Liver (tissue), 9 donors: ENCODE data around the gene IL5RA. TPM values are rescaled to one million over a fixed set of nuclear protein-coding genes. Genes with fewer than 3 reads are reported as not detected.

Experiments
- DNase-seq: peaks from one replicate; pipeline ENCODE4 v3.0.0-alpha.2; 2017; ENCODE audit warnings: low spot score
- H3K27ac ChIP-seq, 2 donors: one replicate each; pipeline ENCODE4 v1.7.0; 2013; ENCODE audit warnings: inconsistent platforms in 2 of 2, low read length in 2 of 2, control low read depth in 1 of 2, low read depth in 1 of 2, mild to moderate bottlenecking in 1 of 2
- H3K27me3 ChIP-seq, 4 donors: one replicate each; pipeline versions ENCODE4 v1.6.1 to v1.7.0; 2013; ENCODE audit warnings: low read length in 3 of 4, inconsistent platforms in 1 of 4, mild to moderate bottlenecking in 1 of 4, moderate library complexity in 1 of 4; ENCODE audit not compliant: control insufficient read depth in 4 of 4, insufficient read depth in 4 of 4
- H3K36me3 ChIP-seq, 4 donors: one replicate each; pipeline versions ENCODE4 v1.6.1 to v1.7.0; 2013; ENCODE audit warnings: low read length in 3 of 4, mild to moderate bottlenecking in 3 of 4, low read depth in 1 of 4, moderate library complexity in 1 of 4; ENCODE audit not compliant: control insufficient read depth in 4 of 4, insufficient read depth in 3 of 4
- H3K4me1 ChIP-seq, 4 donors: one replicate each; pipeline versions ENCODE4 v1.6.1 to v1.7.0; 2013; ENCODE audit warnings: low read length in 3 of 4, mild to moderate bottlenecking in 3 of 4, moderate library complexity in 1 of 4; ENCODE audit not compliant: control insufficient read depth in 4 of 4, insufficient read depth in 4 of 4
- H3K4me3 ChIP-seq, 3 donors: one replicate each; pipeline versions ENCODE4 v1.6.1 to v1.7.0; 2013; ENCODE audit warnings: low read length in 3 of 3, control low read depth in 1 of 3, low read depth in 1 of 3, mild to moderate bottlenecking in 1 of 3
- H3K9ac ChIP-seq, 2 donors: one replicate each; pipeline ENCODE4 v1.7.0; 2013; ENCODE audit warnings: low read length in 2 of 2, mild to moderate bottlenecking in 2 of 2, moderate library complexity in 2 of 2, control low read depth in 1 of 2, low read depth in 1 of 2
- H3K9me3 ChIP-seq, 4 donors: one replicate each; pipeline versions ENCODE4 v1.6.1 to v1.7.0; 2013; ENCODE audit warnings: low read length in 3 of 4; ENCODE audit not compliant: control insufficient read depth in 4 of 4
- FOXA1 ChIP-seq: IDR thresholded peaks from 2 replicates; pipeline ENCODE4 v1.6.1; 2016; ENCODE audit warnings: antibody characterized with exemption
- GABPA ChIP-seq, 2 donors: IDR thresholded peaks in 1 of 2; conservative IDR thresholded peaks in 1 of 2; 2 replicates each; pipeline ENCODE4 v1.6.1; 2016; ENCODE audit warnings: antibody characterized with exemption in 2 of 2, mild to moderate bottlenecking in 1 of 2, moderate library complexity in 1 of 2
- HNF4A ChIP-seq, 2 donors: conservative IDR thresholded peaks; 2 replicates each; pipeline ENCODE4 v1.6.1; 2016; ENCODE audit warnings: antibody characterized with exemption in 2 of 2, mild to moderate bottlenecking in 2 of 2
- HNF4G ChIP-seq: IDR thresholded peaks from 2 replicates; pipeline ENCODE4 v1.6.1; 2016; ENCODE audit warnings: antibody characterized with exemption
- JUND ChIP-seq, 2 donors: IDR thresholded peaks; 2 replicates each; pipeline ENCODE4 v1.6.1; 2016; ENCODE audit warnings: antibody characterized with exemption in 2 of 2
- RAD21 ChIP-seq, 2 donors: IDR thresholded peaks; 2 replicates each; pipeline ENCODE4 v1.6.1; 2016; ENCODE audit warnings: antibody characterized with exemption in 2 of 2, mild to moderate bottlenecking in 2 of 2
- RXRA ChIP-seq, 2 donors: IDR thresholded peaks; 2 replicates each; pipeline ENCODE4 v1.6.1; 2017 to 2018; ENCODE audit warnings: antibody characterized with exemption in 2 of 2, mild to moderate bottlenecking in 1 of 2
- SP1 ChIP-seq: IDR thresholded peaks from 2 replicates; pipeline ENCODE4 v1.6.1; 2018; ENCODE audit warnings: antibody characterized with exemption, mild to moderate bottlenecking
- TAF1 ChIP-seq: conservative IDR thresholded peaks from 2 replicates; pipeline ENCODE4 v1.6.1; 2016; ENCODE audit warnings: antibody characterized with exemption, mild to moderate bottlenecking
- YY1 ChIP-seq: IDR thresholded peaks from 2 replicates; pipeline ENCODE4 v1.6.1; 2016; ENCODE audit warnings: antibody characterized with exemption, mild to moderate bottlenecking
- WGBS: extraction: QIAGEN DNeasy Blood & Tissue Kit; methylation state at CpG from one replicate; pipeline ENCODE4 v1.1.7; 2013; 5-methylcytosine and 5-hydroxymethylcytosine counted together
- polyA plus RNA-seq, 2 donors: library from polyadenylated mRNA; stranded (reverse) in 1 of 2; unstranded in 1 of 2; fragments of 200-250 nt in 1 of 2; fragments of >200 nt in 1 of 2; fragmentation: Nextera tagmentation in 1 of 2; extraction: Ambion mirVana in 1 of 2; gene quantifications; one replicate each; pipeline versions ENCODE4 v1.2.1 to v1.2.3, GENCODE V29; 2013 to 2015
- total RNA-seq, 2 donors: library from RNA; depleted of rRNA; stranded (reverse); fragments of >200 nt; gene quantifications; one replicate each; pipeline ENCODE4 v1.2.3, GENCODE V29; 2014
- TF ChIP-seq, protein P1 (sequence below): IDR thresholded peaks from 2 replicates; pipeline ENCODE4 v1.6.1; 2016; ENCODE audit warnings: antibody characterized with exemption
- TF ChIP-seq, protein P2 (sequence below): fragments of 150-350 bp; IDR thresholded peaks from 2 replicates; pipeline ENCODE4 v1.5.1; 2017; ENCODE audit warnings: improper control_type of control experiment, low read depth, low read length; ENCODE audit not compliant: missing input control
- TF ChIP-seq, protein P3 (sequence below): IDR thresholded peaks from 2 replicates; pipeline ENCODE4 v1.6.1; 2016; ENCODE audit warnings: antibody characterized with exemption, mild to moderate bottlenecking
- TF ChIP-seq, protein P4 (sequence below): IDR thresholded peaks from 2 replicates; pipeline ENCODE4 v1.6.1; 2016; ENCODE audit warnings: antibody characterized with exemption
- donor health status: healthy.
- donor health status: healthy.
- donor health status: healthy.
- donor health status: healthy.
- donor health status: healthy.

IL5RA gene
- total and polyA plus RNA-seq, 4 donors, result 0.02 to 0.56 (median 0.08) TPM; not detected in 1

DNA sequence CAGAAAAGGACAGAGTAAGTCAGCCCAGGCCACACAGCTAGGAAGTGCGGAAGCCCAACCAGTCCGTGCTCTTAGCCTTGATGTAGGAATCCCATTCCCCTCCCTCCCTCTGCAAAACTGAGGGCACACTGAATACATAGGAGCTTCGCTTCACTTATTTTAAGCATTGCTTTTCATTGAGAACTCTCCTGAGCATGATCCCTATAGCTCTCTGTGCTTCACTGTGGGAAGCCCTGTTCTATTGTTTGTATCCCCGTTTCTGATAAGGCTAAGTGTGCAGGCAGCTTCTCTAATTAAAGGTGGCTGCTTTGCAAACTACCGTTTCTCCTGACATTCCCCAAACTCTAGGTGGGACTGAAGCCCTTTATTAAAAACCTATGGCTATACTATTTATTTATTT is 29.9 kb downstream of the IL5RA start:
- WGBS, result 48% methylated on average over 5 of the region's 5 CpGs
- DNase-seq, result no peak
- H3K36me3 ChIP-seq, result no peaks in the 10 kb centered on the region
- no peak overlapping the region for H3K4me3 ChIP-seq
- no peak overlapping the region for H3K9ac ChIP-seq
- TF ChIP-seq RXRA (IDR thresholded peaks at IDR 0.05), result no peak
- TF ChIP-seq, protein P1, sequence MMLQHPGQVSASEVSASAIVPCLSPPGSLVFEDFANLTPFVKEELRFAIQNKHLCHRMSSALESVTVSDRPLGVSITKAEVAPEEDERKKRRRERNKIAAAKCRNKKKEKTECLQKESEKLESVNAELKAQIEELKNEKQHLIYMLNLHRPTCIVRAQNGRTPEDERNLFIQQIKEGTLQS, result no peak
- TF ChIP-seq HNF4G, result no peak
- TF ChIP-seq YY1, result no peak
- TF ChIP-seq, protein P2, sequence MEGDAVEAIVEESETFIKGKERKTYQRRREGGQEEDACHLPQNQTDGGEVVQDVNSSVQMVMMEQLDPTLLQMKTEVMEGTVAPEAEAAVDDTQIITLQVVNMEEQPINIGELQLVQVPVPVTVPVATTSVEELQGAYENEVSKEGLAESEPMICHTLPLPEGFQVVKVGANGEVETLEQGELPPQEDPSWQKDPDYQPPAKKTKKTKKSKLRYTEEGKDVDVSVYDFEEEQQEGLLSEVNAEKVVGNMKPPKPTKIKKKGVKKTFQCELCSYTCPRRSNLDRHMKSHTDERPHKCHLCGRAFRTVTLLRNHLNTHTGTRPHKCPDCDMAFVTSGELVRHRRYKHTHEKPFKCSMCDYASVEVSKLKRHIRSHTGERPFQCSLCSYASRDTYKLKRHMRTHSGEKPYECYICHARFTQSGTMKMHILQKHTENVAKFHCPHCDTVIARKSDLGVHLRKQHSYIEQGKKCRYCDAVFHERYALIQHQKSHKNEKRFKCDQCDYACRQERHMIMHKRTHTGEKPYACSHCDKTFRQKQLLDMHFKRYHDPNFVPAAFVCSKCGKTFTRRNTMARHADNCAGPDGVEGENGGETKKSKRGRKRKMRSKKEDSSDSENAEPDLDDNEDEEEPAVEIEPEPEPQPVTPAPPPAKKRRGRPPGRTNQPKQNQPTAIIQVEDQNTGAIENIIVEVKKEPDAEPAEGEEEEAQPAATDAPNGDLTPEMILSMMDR, result no peak
- TF ChIP-seq SP1, result no peak
- no peak for TF ChIP-seq JUND (IDR thresholded peaks at IDR 0.05)
- TF ChIP-seq GABPA (IDR thresholded peaks at IDR 0.05 in 1 of 2, conservative IDR thresholded peaks at IDR 0.05 in 1 of 2), result no peak
- no peak for TF ChIP-seq FOXA1
- TF ChIP-seq, protein P3, sequence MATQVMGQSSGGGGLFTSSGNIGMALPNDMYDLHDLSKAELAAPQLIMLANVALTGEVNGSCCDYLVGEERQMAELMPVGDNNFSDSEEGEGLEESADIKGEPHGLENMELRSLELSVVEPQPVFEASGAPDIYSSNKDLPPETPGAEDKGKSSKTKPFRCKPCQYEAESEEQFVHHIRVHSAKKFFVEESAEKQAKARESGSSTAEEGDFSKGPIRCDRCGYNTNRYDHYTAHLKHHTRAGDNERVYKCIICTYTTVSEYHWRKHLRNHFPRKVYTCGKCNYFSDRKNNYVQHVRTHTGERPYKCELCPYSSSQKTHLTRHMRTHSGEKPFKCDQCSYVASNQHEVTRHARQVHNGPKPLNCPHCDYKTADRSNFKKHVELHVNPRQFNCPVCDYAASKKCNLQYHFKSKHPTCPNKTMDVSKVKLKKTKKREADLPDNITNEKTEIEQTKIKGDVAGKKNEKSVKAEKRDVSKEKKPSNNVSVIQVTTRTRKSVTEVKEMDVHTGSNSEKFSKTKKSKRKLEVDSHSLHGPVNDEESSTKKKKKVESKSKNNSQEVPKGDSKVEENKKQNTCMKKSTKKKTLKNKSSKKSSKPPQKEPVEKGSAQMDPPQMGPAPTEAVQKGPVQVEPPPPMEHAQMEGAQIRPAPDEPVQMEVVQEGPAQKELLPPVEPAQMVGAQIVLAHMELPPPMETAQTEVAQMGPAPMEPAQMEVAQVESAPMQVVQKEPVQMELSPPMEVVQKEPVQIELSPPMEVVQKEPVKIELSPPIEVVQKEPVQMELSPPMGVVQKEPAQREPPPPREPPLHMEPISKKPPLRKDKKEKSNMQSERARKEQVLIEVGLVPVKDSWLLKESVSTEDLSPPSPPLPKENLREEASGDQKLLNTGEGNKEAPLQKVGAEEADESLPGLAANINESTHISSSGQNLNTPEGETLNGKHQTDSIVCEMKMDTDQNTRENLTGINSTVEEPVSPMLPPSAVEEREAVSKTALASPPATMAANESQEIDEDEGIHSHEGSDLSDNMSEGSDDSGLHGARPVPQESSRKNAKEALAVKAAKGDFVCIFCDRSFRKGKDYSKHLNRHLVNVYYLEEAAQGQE, result no peak
- H3K4me1 ChIP-seq, result no peaks in the 10 kb centered on the region
- no peaks in the 10 kb centered on the region for H3K9me3 ChIP-seq
- H3K27ac ChIP-seq, result no peak overlapping the region
- H3K27me3 ChIP-seq, result peaks cover 0 to 6% (median 0%) of the 10 kb centered on the region in 4 donors

DNA sequence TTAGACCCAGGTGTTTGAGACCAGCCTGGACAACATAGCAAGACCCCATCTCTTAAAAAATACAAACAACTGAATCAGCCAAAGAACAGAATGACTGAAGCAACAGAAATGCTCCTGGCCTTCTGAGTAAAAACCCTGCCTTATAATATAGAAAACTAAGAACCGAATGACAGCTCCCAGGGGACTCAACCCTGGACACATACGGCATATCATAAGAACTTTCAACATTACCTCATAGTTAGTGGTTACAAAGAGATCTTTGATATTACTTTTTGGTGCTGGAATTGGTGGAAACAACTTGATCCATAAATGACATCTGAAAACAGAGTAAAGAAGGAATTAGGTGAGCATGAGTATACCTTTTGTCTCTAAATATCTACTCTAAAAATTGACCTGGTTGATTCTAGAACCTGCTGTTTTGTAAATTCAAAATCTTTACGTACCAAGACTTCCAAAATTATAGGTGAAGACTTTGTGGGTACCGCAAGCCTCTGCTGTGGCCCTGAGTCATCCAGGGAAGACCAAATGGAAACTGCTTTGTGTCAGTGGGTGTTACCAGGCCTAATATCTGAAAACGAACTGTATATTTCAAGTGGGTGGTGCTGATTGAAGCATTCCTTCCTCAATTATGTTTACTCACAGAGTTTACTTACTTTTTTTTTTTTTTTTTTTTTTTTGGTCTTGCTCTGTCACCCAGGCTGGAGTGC is 35.5 kb downstream of the IL5RA start:
- DNase-seq, result no peak
- no peak overlapping the region for H3K27ac ChIP-seq
- peaks cover 0 to 2% (median 0%) of the 10 kb centered on the region in 4 donors for H3K27me3 ChIP-seq
- no peaks in the 10 kb centered on the region for H3K9me3 ChIP-seq
- H3K9ac ChIP-seq, result no peak overlapping the region
- 75% methylated on average over 5 of the region's 5 CpGs for WGBS
- H3K4me3 ChIP-seq, result no peak overlapping the region
- no peaks in the 10 kb centered on the region for H3K4me1 ChIP-seq
- H3K36me3 ChIP-seq, result no peaks in the 10 kb centered on the region
- TF ChIP-seq TAF1, result no peak
- TF ChIP-seq RXRA (IDR thresholded peaks at IDR 0.05), result no peak
- no peak for TF ChIP-seq HNF4A (conservative IDR thresholded peaks at IDR 0.05)
- TF ChIP-seq, protein P1, result no peak
- TF ChIP-seq RAD21 (IDR thresholded peaks at IDR 0.05), result no peak
- no peak for TF ChIP-seq GABPA (IDR thresholded peaks at IDR 0.05 in 1 of 2, conservative IDR thresholded peaks at IDR 0.05 in 1 of 2)
- TF ChIP-seq, protein P4, sequence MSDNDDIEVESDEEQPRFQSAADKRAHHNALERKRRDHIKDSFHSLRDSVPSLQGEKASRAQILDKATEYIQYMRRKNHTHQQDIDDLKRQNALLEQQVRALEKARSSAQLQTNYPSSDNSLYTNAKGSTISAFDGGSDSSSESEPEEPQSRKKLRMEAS, result no peak
- TF ChIP-seq, protein P3, result no peak
- TF ChIP-seq FOXA1, result no peak
- TF ChIP-seq YY1, result no peak
